ENCODE data around the gene ABL1. TPM values are rescaled to one million over a fixed set of nuclear protein-coding genes. Genes with fewer than 3 reads are reported as not detected.
A peak's percentile ranks its signal among the peaks of the same experiment; 100 is the strongest.
"Not testable (repeated sequence)": the region's sequence is repeated elsewhere in the genome, so short reads cannot be mapped to it uniquely, and the experiment has no call there.

The ABL1 gene
- 11.4 and 12.1 TPM in 2 replicates for total RNA-seq (2014; rRNA removed; shearing (Covaris generic))

GRCh38 chr9:130834371-130835336 lies at the start of gene ABL1:
TSS of gene ABL1 (plus strand) at chr9:130835254. CDS start at chr9:130835447, 193 bp downstream.
- peak; percentile 77 for DNase-seq (ENCODE audit: low read depth)

- no peak for DNase-seq (ENCODE audit: low read depth)
Observed at GRCh38 chr9:130785940-130786508, 49.0 kb upstream of the ABL1 start.

- DNase-seq (ENCODE audit: low read depth): no peak
Observed at GRCh38 chr9:130786526-130786925, 48.5 kb upstream of the ABL1 start.

- DNase-seq (ENCODE audit: low read depth): no peak
Observed at GRCh38 chr9:130789747-130790672, 45.0 kb upstream of the ABL1 start.

GRCh38 chr9:130791303-130791894 lies 43.7 kb upstream of the ABL1 start:
- no peak for DNase-seq (ENCODE audit: low read depth)

GRCh38 chr9:130793589-130793988 lies 41.5 kb upstream of the ABL1 start:
- DNase-seq (ENCODE audit: low read depth): no peak

GRCh38 chr9:130794021-130794420 lies 41.0 kb upstream of the ABL1 start:
- DNase-seq (ENCODE audit: low read depth): not testable (repeated sequence)

- not testable (repeated sequence) for DNase-seq (ENCODE audit: low read depth)
Observed at GRCh38 chr9:130794423-130794822, 40.6 kb upstream of the ABL1 start.

GRCh38 chr9:130794923-130795495 lies 40.0 kb upstream of the ABL1 start:
- DNase-seq (ENCODE audit: low read depth): no peak

GRCh38 chr9:130803116-130803515 lies 31.9 kb upstream of the ABL1 start:
- DNase-seq (ENCODE audit: low read depth): not testable (repeated sequence)

GRCh38 chr9:130805510-130806326 lies 29.3 kb upstream of the ABL1 start:
- no peak for DNase-seq (ENCODE audit: low read depth)

GRCh38 chr9:130806327-130806716 lies 28.7 kb upstream of the ABL1 start:
- DNase-seq (ENCODE audit: low read depth): no peak

- DNase-seq (ENCODE audit: low read depth): no peak
Observed at GRCh38 chr9:130810609-130811136, 24.4 kb upstream of the ABL1 start.

- no peak for DNase-seq (ENCODE audit: low read depth)
Observed at GRCh38 chr9:130815242-130815808, 19.7 kb upstream of the ABL1 start.

- no peak for DNase-seq (ENCODE audit: low read depth)
Observed at GRCh38 chr9:130817914-130818313, 17.1 kb upstream of the ABL1 start.

GRCh38 chr9:130820135-130820738 lies 14.8 kb upstream of the ABL1 start:
- DNase-seq (ENCODE audit: low read depth): no peak

GRCh38 chr9:130823435-130823834 lies 11.6 kb upstream of the ABL1 start:
- DNase-seq (ENCODE audit: low read depth): no peak

GRCh38 chr9:130824079-130824478 lies 11.0 kb upstream of the ABL1 start:
- DNase-seq (ENCODE audit: low read depth): no peak
